HUES6 (cell line): ENCODE measurements around the gene STXBP6.

Experiments used
- H3K27ac ChIP-seq: 2 replicates; pipeline ENCODE4 v1.7.0; 2013; ENCODE audit warnings: low read depth, mild to moderate bottlenecking, low read length, inconsistent platforms
- H3K27me3 ChIP-seq: 2 replicates; pipeline ENCODE4 v1.6.1; 2013; ENCODE audit warnings: low read length; ENCODE audit not compliant: control insufficient read depth, insufficient read depth
- H3K36me3 ChIP-seq: 2 replicates; pipeline ENCODE4 v1.6.1; 2013; ENCODE audit warnings: low read length; ENCODE audit not compliant: control insufficient read depth, insufficient read depth
- H3K4me1 ChIP-seq: 2 replicates; pipeline ENCODE4 v1.6.1; 2013; ENCODE audit warnings: low read length; ENCODE audit not compliant: control insufficient read depth, insufficient read depth
- H3K4me3 ChIP-seq: 2 replicates; pipeline ENCODE4 v1.5.1; 2013; ENCODE audit warnings: low read depth, low read length
- H3K9ac ChIP-seq: one replicate; pipeline ENCODE4 v1.6.1; 2013; ENCODE audit warnings: mild to moderate bottlenecking, low read length
- H3K9me3 ChIP-seq: 2 replicates; pipeline ENCODE4 v1.6.1; 2013; ENCODE audit warnings: low read depth, low read length; ENCODE audit not compliant: control insufficient read depth, insufficient read depth

The STXBP6 gene

GRCh38 chr14:25010471-25010870 is 39.5 kb downstream of the STXBP6 start:
- H3K27me3 ChIP-seq, result no peaks in the 10 kb centered on the region
- no peak overlapping the region for H3K9ac ChIP-seq
- H3K4me1 ChIP-seq, result peaks cover 21% of the 10 kb centered on the region
- H3K36me3 ChIP-seq, result no peaks in the 10 kb centered on the region
- H3K27ac ChIP-seq, result peak overlapping the region; percentile 21; the same call in 1 of the 2 replicates
- H3K4me3 ChIP-seq, result no peak overlapping the region; the same call in 1 of the 2 replicates
- H3K9me3 ChIP-seq, result no peaks in the 10 kb centered on the region

GRCh38 chr14:25009891-25010290 is 40.1 kb downstream of the STXBP6 start:
- H3K27ac ChIP-seq, result peak overlapping the region; percentile 21; the same call in 1 of the 2 replicates

GRCh38 chr14:25007832-25008231 is 42.1 kb downstream of the STXBP6 start:
- no peak overlapping the region for H3K9ac ChIP-seq
- peaks cover 21% of the 10 kb centered on the region for H3K4me1 ChIP-seq
- no peaks in the 10 kb centered on the region for H3K27me3 ChIP-seq
- no peak overlapping the region for H3K4me3 ChIP-seq
- no peaks in the 10 kb centered on the region for H3K36me3 ChIP-seq
- no peak overlapping the region for H3K27ac ChIP-seq
- no peaks in the 10 kb centered on the region for H3K9me3 ChIP-seq

More at GRCh38 chr14:25009891-25010290, 40.1 kb downstream of the STXBP6 start:
- Histone ChIP-seq H3K9ac (no peak overlapping the region), H3K36me3 (no peaks in the 10 kb centered on the region), H3K9me3 (no peaks in the 10 kb centered on the region), H3K27me3 (no peaks in the 10 kb centered on the region), H3K4me3 (peak overlapping the region; percentile 24; the same call in 1 of the 2 replicates), H3K4me1 (peaks cover 21% of the 10 kb centered on the region)

GRCh38 chr14:25006961-25007795 is 42.8 kb downstream of the STXBP6 start:
- Histone ChIP-seq H3K9me3 (no peaks in the 10 kb centered on the region), H3K36me3 (no peaks in the 10 kb centered on the region), H3K27ac (no peak overlapping the region), H3K4me1 (peaks cover 21% of the 10 kb centered on the region), H3K27me3 (no peaks in the 10 kb centered on the region), H3K4me3 (no peak overlapping the region), H3K9ac (no peak overlapping the region)

GRCh38 chr14:25006031-25006430 is 43.9 kb downstream of the STXBP6 start:
- Histone ChIP-seq H3K36me3 (no peaks in the 10 kb centered on the region), H3K27ac (no peak overlapping the region), H3K9ac (no peak overlapping the region), H3K4me1 (peaks cover 21% of the 10 kb centered on the region), H3K9me3 (no peaks in the 10 kb centered on the region), H3K4me3 (no peak overlapping the region), H3K27me3 (no peaks in the 10 kb centered on the region)

- Histone ChIP-seq H3K27me3 (no peaks in the 10 kb centered on the region), H3K4me1 (peaks cover 9% of the 10 kb centered on the region), H3K9me3 (no peaks in the 10 kb centered on the region), H3K4me3 (no peak overlapping the region), H3K36me3 (no peaks in the 10 kb centered on the region), H3K27ac (no peak overlapping the region), H3K9ac (no peak overlapping the region)
These were observed 45.5 kb downstream of the STXBP6 start for GRCh38 chr14:25004389-25004809.

- no peak overlapping the region for H3K27ac ChIP-seq
- H3K27me3 ChIP-seq, result no peaks in the 10 kb centered on the region
- no peaks in the 10 kb centered on the region for H3K36me3 ChIP-seq
- H3K4me3 ChIP-seq, result no peak overlapping the region
- H3K4me1 ChIP-seq, result peaks cover under 1% of the 10 kb centered on the region; the same call in 1 of the 2 replicates
- H3K9me3 ChIP-seq, result no peaks in the 10 kb centered on the region
- no peak overlapping the region for H3K9ac ChIP-seq
These were observed 46.4 kb downstream of the STXBP6 start for GRCh38 chr14:25003537-25003936.

GRCh38 chr14:25001601-25002000 is 48.3 kb downstream of the STXBP6 start:
- no peaks in the 10 kb centered on the region for H3K9me3 ChIP-seq
- H3K27me3 ChIP-seq, result no peaks in the 10 kb centered on the region
- H3K9ac ChIP-seq, result no peak overlapping the region
- H3K27ac ChIP-seq, result no peak overlapping the region
- no peaks in the 10 kb centered on the region for H3K36me3 ChIP-seq
- no peak overlapping the region for H3K4me3 ChIP-seq
- H3K4me1 ChIP-seq, result no peaks in the 10 kb centered on the region

GRCh38 chr14:25001156-25001555 is 48.8 kb downstream of the STXBP6 start:
- Histone ChIP-seq H3K9me3 (no peaks in the 10 kb centered on the region), H3K4me1 (no peaks in the 10 kb centered on the region), H3K27ac (no peak overlapping the region), H3K9ac (no peak overlapping the region), H3K27me3 (no peaks in the 10 kb centered on the region), H3K4me3 (no peak overlapping the region), H3K36me3 (no peaks in the 10 kb centered on the region)

GRCh38 chr14:24999157-24999556 is 50.8 kb downstream of the STXBP6 start:
- H3K27ac ChIP-seq, result no peak overlapping the region
- H3K36me3 ChIP-seq, result no peaks in the 10 kb centered on the region
- no peak overlapping the region for H3K9ac ChIP-seq
- no peak overlapping the region for H3K4me3 ChIP-seq
- no peaks in the 10 kb centered on the region for H3K27me3 ChIP-seq
- H3K4me1 ChIP-seq, result no peaks in the 10 kb centered on the region
- no peaks in the 10 kb centered on the region for H3K9me3 ChIP-seq

GRCh38 chr14:24996930-24997725 is 52.8 kb downstream of the STXBP6 start:
- Histone ChIP-seq H3K4me3 (no peak overlapping the region), H3K9me3 (no peaks in the 10 kb centered on the region), H3K36me3 (no peaks in the 10 kb centered on the region), H3K27me3 (no peaks in the 10 kb centered on the region), H3K9ac (no peak overlapping the region), H3K27ac (no peak overlapping the region), H3K4me1 (no peaks in the 10 kb centered on the region)
